SK-N-SH treated with all-trans-retinoic acid at 6 μM for 48 hours (cell line): Measurements from ENCODE around the gene INPP5E.

ENCODE experiments used
- ATAC-seq: fragments of 200-7000 bp; cut with Tn5 transposase; 3 replicates; pipeline ENCODE4 v1.9.1; 2020; ENCODE audit warnings: mild to moderate bottlenecking, moderate library complexity
- ARNTL ChIP-seq: fragments of 450-650 bp; formaldehyde crosslinking; IDR thresholded peaks from 2 replicates; pipeline ENCODE4 v1.5.0; 2020; ENCODE audit warnings: low read depth, mild to moderate bottlenecking, moderate library complexity, borderline replicate concordance
- CREB5 ChIP-seq: fragments of 250-450 bp; sonication (Bioruptor Pico); IDR thresholded peaks from 2 replicates; pipeline ENCODE4 v1.5.1; 2020; ENCODE audit warnings: low read depth, mild to moderate bottlenecking, moderate library complexity
- CSDC2 ChIP-seq: fragments of 250-450 bp; sonication (Bioruptor Pico); IDR thresholded peaks from 2 replicates; pipeline ENCODE4 v1.5.0; 2020; ENCODE audit warnings: mild to moderate bottlenecking, moderate library complexity
- CSRNP3 ChIP-seq: fragments of 250-450 bp; sonication (Bioruptor Pico); IDR thresholded peaks from 2 replicates; pipeline ENCODE4 v1.5.1; 2021; ENCODE audit warnings: mild to moderate bottlenecking, moderate library complexity
- ESRRG ChIP-seq: fragments of 250-450 bp; sonication (Bioruptor Pico); IDR thresholded peaks from 2 replicates; pipeline ENCODE4 v1.6.1; 2021; ENCODE audit warnings: mild to moderate bottlenecking
- GLIS3 ChIP-seq: fragments of 250-450 bp; sonication (Bioruptor Pico); IDR thresholded peaks from 2 replicates; pipeline ENCODE4 v1.5.0; 2020; ENCODE audit warnings: mild to moderate bottlenecking, moderate library complexity
- ISL1 ChIP-seq: fragments of 250-450 bp; sonication (Bioruptor Pico); IDR thresholded peaks from 2 replicates; pipeline ENCODE4 v2.1.2; 2022; ENCODE audit warnings: mild to moderate bottlenecking, moderate library complexity
- POU6F1 ChIP-seq: fragments of 250-450 bp; sonication (Bioruptor Pico); IDR thresholded peaks from 2 replicates; pipeline ENCODE4 v1.8.0; 2021; ENCODE audit warnings: low read depth, mild to moderate bottlenecking, moderate library complexity, borderline replicate concordance
- PPARA ChIP-seq: fragments of 250-450 bp; sonication (Bioruptor Pico); IDR thresholded peaks from 2 replicates; pipeline ENCODE4 v1.5.0; 2020; ENCODE audit warnings: mild to moderate bottlenecking, borderline replicate concordance
- RARB ChIP-seq: fragments of 250-450 bp; sonication (Bioruptor Pico); IDR thresholded peaks from 2 replicates; pipeline ENCODE4 v1.8.0; 2021; ENCODE audit warnings: mild to moderate bottlenecking, moderate library complexity
- TCF4 ChIP-seq: fragments of 250-450 bp; sonication (Bioruptor Pico); IDR thresholded peaks from 2 replicates; pipeline ENCODE4 v1.8.0; 2021; ENCODE audit warnings: mild to moderate bottlenecking, moderate library complexity, borderline replicate concordance
- TOX ChIP-seq: fragments of 250-450 bp; sonication (Bioruptor Pico); IDR thresholded peaks from 2 replicates; pipeline ENCODE4 v1.8.0; 2021; ENCODE audit warnings: mild to moderate bottlenecking, moderate library complexity, borderline replicate concordance
- TSHZ2 ChIP-seq: fragments of 250-450 bp; sonication (Bioruptor Pico); IDR thresholded peaks from 2 replicates; pipeline ENCODE4 v1.5.0; 2020; ENCODE audit warnings: mild to moderate bottlenecking, moderate library complexity
- ZFP3 ChIP-seq: fragments of 250-450 bp; sonication (Bioruptor Pico); IDR thresholded peaks from 2 replicates; pipeline ENCODE4 v1.5.0; 2020; ENCODE audit warnings: mild to moderate bottlenecking, moderate library complexity
- ZFP30 ChIP-seq: fragments of 450-650 bp; formaldehyde crosslinking; IDR thresholded peaks from 2 replicates; pipeline ENCODE4 v1.5.0; 2022; ENCODE audit warnings: mild to moderate bottlenecking, moderate library complexity
- ZNF70 ChIP-seq: fragments of 450-650 bp; formaldehyde crosslinking; IDR thresholded peaks from 2 replicates; pipeline ENCODE4 v1.5.0; 2020; ENCODE audit warnings: mild to moderate bottlenecking, moderate library complexity
- ZNF8 ChIP-seq: fragments of 450-650 bp; formaldehyde crosslinking; IDR thresholded peaks from 2 replicates; pipeline ENCODE4 v1.5.0; 2020; ENCODE audit warnings: mild to moderate bottlenecking, moderate library complexity

INPP5E gene

GRCh38 chr9:136436055-136436634, 3.5 kb downstream of the INPP5E start:
- no peak for ATAC-seq
- no peak for TF ChIP-seq TOX (CRISPR knock-in tag)
- no peak for TF ChIP-seq CREB5 (CRISPR knock-in tag)
- TF ChIP-seq ZNF70 = no peak
- TF ChIP-seq ZNF8 = no peak

- TF ChIP-seq ZNF70 = no peak
- TF ChIP-seq TSHZ2 (CRISPR knock-in tag) = no peak
- no peak for TF ChIP-seq POU6F1 (CRISPR knock-in tag)
- TF ChIP-seq CSDC2 = no peak
- TF ChIP-seq ESRRG = no peak
- TF ChIP-seq CSRNP3 (CRISPR knock-in tag) = no peak
- TF ChIP-seq, all 23 proteins: peak for 0
Observed at GRCh38 chr9:136434580-136435169, 5.0 kb downstream of the INPP5E start.

GRCh38 chr9:136433849-136434579, 5.6 kb downstream of the INPP5E start:
- no peak for TF ChIP-seq ZNF70
- TF ChIP-seq POU6F1 (CRISPR knock-in tag) = no peak
- TF ChIP-seq ZFP3 (CRISPR knock-in tag) = no peak
- no peak for TF ChIP-seq TCF4 (CRISPR knock-in tag)
- no peak for TF ChIP-seq TOX (CRISPR knock-in tag)
- no peak for TF ChIP-seq RARB
- no peak for TF ChIP-seq ZNF8
- TF ChIP-seq ISL1 (CRISPR knock-in tag) = no peak
- TF ChIP-seq ARNTL (CRISPR knock-in tag) = no peak
- no peak for ATAC-seq

More at GRCh38 chr9:136434580-136435169, 5.0 kb downstream of the INPP5E start:
- ATAC-seq = no peak

GRCh38 chr9:136433043-136433715, 6.5 kb downstream of the INPP5E start:
- no peak for ATAC-seq
- TF ChIP-seq GLIS3 = no peak
- no peak for TF ChIP-seq RARB
- no peak for TF ChIP-seq CSDC2
- TF ChIP-seq ISL1 (CRISPR knock-in tag) = no peak
- TF ChIP-seq ZFP30 (CRISPR knock-in tag) = no peak
- no peak for TF ChIP-seq ZFP3 (CRISPR knock-in tag)
- TF ChIP-seq PPARA (CRISPR knock-in tag) = no peak
- no peak for TF ChIP-seq POU6F1 (CRISPR knock-in tag)
- no peak for TF ChIP-seq TSHZ2 (CRISPR knock-in tag)
